Spleen (tissue), 11 donors: Measurements from ENCODE around the gene TEDC1. TPM values are rescaled to one million over a fixed set of nuclear protein-coding genes. Genes with fewer than 3 reads are reported as not detected.
A peak's percentile ranks its signal among the peaks of the same experiment; 100 is the strongest.

Source experiments
- DNase-seq: peaks from one replicate; pipeline ENCODE4 v3.0.0-alpha.2; 2020
- H3K27ac ChIP-seq, 8 donors: fragments of 200-600 bp; sonication (generic) in 7 of 8; 1 replicate in 4 of 8; 2 replicates in 4 of 8; pipeline versions ENCODE4 v1.5.0 to v1.8.0; 2016 to 2021; ENCODE audit warnings: inconsistent platforms in 4 of 8, mild to moderate bottlenecking in 4 of 8, moderate library complexity in 1 of 8
- H3K27me3 ChIP-seq, 7 donors: fragments of 200-600 bp; sonication (generic) in 6 of 7; replicated peaks in 1 of 7; 1 replicate in 4 of 7; 2 replicates in 3 of 7; pipeline versions ENCODE4 v1.5.0 to v1.8.0; 2016 to 2021; ENCODE audit warnings: inconsistent platforms in 3 of 7, mild to moderate bottlenecking in 1 of 7
- H3K36me3 ChIP-seq, 6 donors: fragments of 200-600 bp; sonication (generic) in 5 of 6; 1 replicate in 4 of 6; 2 replicates in 2 of 6; pipeline versions ENCODE4 v1.5.0 to v1.8.0; 2016 to 2021; ENCODE audit warnings: inconsistent platforms in 2 of 6
- H3K4me1 ChIP-seq, 6 donors: fragments of 200-600 bp; sonication (generic) in 5 of 6; 1 replicate in 3 of 6; 2 replicates in 3 of 6; pipeline versions ENCODE4 v1.5.0 to v1.8.0; 2016 to 2021; ENCODE audit warnings: inconsistent platforms in 3 of 6
- H3K4me3 ChIP-seq, 8 donors: fragments of 200-600 bp; sonication (generic) in 7 of 8; 1 replicate in 4 of 8; 2 replicates in 4 of 8; pipeline versions ENCODE4 v1.5.0 to v1.8.0; 2016 to 2021; ENCODE audit warnings: inconsistent platforms in 4 of 8, mild to moderate bottlenecking in 4 of 8, moderate library complexity in 2 of 8
- H3K9me3 ChIP-seq, 8 donors: fragments of 200-600 bp; sonication (generic) in 7 of 8; 1 replicate in 4 of 8; 2 replicates in 4 of 8; pipeline versions ENCODE4 v1.5.0 to v1.8.0; 2016 to 2021; ENCODE audit warnings: inconsistent platforms in 4 of 8
- POLR2A ChIP-seq, 3 donors: fragments of 450-650 bp; IDR thresholded peaks; one replicate each; pipeline ENCODE4 v1.5.1; 2017; ENCODE audit warnings: antibody characterized with exemption in 3 of 3, mild to moderate bottlenecking in 1 of 3
- POLR2AphosphoS5 ChIP-seq, 3 donors: sonication (generic); formaldehyde crosslinking; IDR thresholded peaks; one replicate each; pipeline ENCODE4 v1.5.1; 2017; ENCODE audit warnings: antibody characterized with exemption in 3 of 3
- WGBS, 5 donors: extraction: QIAGEN DNeasy Blood & Tissue Kit in 3 of 5; methylation state at CpG; one replicate each; pipeline versions ENCODE4 v1.1.5 to v1.1.7; 2013 to 2018; 5-methylcytosine and 5-hydroxymethylcytosine counted together
- intact Hi-C: fragments of 100-400 bp; cut with DNase I; formaldehyde crosslinking; loops from one replicate; pipeline ENCODE4 v1.15.0; 2023; ENCODE audit warnings: low total_unique reads
- polyA plus RNA-seq, 3 donors: library from polyadenylated mRNA; stranded (reverse); fragments of 200-250 nt; gene quantifications; one replicate each; pipeline ENCODE4 v1.2.1, GENCODE V29; 2013
- total RNA-seq, 7 donors: library from RNA; depleted of rRNA in 3 of 7; stranded (reverse); fragments of >200 nt in 3 of 7; fragmentation: NEBNext Ultra II Directional in 4 of 7; extraction: Animal tissue kit (Norgen Biotek cat#: 25700) in 4 of 7; gene quantifications; one replicate each; pipeline versions ENCODE4 v1.1.0 to v1.2.1, GENCODE V29; 2016 to 2021
- TF ChIP-seq, protein P1 (sequence below), 11 experiments: fragments of 200-600 bp in 7 of 11; fragments of 450-650 bp in 4 of 11; sonication (generic) in 4 of 11; IDR thresholded peaks in 8 of 11; conservative IDR thresholded peaks in 3 of 11; 1 replicate in 7 of 11; 2 replicates in 4 of 11; pipeline versions ENCODE4 v1.4.0 to v1.8.0; 2016 to 2021; ENCODE audit warnings: antibody characterized with exemption in 11 of 11, inconsistent platforms in 4 of 11, mild to moderate bottlenecking in 1 of 11
- donor health status: healthy with polysubstance abuse.
- donor health status: DM: no; HTN: no; CAD: no; lungs with moderate emphysema.
- donor health status: DM: no; HTN: no; CAD: no.
- donor health status: Bipolar disorder and iron deficiency.
- donor health status: healthy.
- donor health status: DM: no; HTN: no; CAD: no.
- donor health status: DM: yes; HTN: yes; CAD: no.

TEDC1 gene
- total and polyA plus RNA-seq, 10 donors, result 5.3 to 31.5 (median 12.3) TPM

DNA sequence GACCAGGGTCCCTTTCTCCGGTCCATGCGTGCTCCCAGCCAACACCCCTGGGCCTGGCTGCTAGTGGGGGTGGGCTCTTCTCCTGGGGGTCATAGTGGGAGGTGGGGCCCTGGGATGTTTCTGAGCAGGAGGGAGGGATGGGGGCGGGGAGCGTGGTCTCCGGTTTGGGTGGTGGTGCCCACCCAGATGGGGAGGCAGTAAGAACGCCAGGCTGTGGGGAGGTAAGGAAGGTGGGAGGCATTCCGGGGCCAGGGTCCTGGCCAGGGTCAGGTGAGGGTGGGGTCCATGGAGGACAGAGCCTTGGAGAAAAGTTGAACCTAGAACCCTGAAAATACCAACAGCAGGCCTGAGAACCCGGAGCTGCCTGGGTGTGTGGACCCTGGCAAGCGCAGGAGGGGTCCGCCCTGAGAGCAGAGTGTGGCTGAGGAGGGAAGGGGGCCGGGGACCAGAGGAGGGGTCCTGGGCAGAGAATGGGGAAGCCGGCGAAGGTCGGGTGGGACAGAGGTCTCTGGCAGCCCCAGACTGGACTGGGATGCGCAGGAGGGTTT lies 10.8 kb upstream of the TEDC1 start:
- Histone ChIP-seq H3K36me3 (peaks cover 0 to 21% (median 5%) of the 10 kb centered on the region in 6 donors), H3K4me3 (peak overlapping the region in 1 of 8 donors; percentile 66), H3K9me3 (no peaks in the 10 kb centered on the region), H3K27ac (peak overlapping the region in 7 of 8 donors; percentile 80 to 95 (median 89)), H3K27me3 (peaks cover 0 to 65% (median 28%) of the 10 kb centered on the region in 7 donors), H3K4me1 (peaks cover 36 to 99% (median 90%) of the 10 kb centered on the region in 6 donors)
- intact Hi-C loops, result no loop called here
- TF ChIP-seq POLR2AphosphoS5 (IDR thresholded peaks at IDR 0.05) (no peak), POLR2A (IDR thresholded peaks at IDR 0.05) (no peak)
- TF ChIP-seq, protein P1, sequence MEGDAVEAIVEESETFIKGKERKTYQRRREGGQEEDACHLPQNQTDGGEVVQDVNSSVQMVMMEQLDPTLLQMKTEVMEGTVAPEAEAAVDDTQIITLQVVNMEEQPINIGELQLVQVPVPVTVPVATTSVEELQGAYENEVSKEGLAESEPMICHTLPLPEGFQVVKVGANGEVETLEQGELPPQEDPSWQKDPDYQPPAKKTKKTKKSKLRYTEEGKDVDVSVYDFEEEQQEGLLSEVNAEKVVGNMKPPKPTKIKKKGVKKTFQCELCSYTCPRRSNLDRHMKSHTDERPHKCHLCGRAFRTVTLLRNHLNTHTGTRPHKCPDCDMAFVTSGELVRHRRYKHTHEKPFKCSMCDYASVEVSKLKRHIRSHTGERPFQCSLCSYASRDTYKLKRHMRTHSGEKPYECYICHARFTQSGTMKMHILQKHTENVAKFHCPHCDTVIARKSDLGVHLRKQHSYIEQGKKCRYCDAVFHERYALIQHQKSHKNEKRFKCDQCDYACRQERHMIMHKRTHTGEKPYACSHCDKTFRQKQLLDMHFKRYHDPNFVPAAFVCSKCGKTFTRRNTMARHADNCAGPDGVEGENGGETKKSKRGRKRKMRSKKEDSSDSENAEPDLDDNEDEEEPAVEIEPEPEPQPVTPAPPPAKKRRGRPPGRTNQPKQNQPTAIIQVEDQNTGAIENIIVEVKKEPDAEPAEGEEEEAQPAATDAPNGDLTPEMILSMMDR (IDR thresholded peaks at IDR 0.05 in 8 of 11, conservative IDR thresholded peaks at IDR 0.05 in 3 of 11), result no peak
- 51 to 62% (median 57%) methylated on average over 15 of the region's 15 CpGs for WGBS, 5 donors
- no peak for DNase-seq

DNA sequence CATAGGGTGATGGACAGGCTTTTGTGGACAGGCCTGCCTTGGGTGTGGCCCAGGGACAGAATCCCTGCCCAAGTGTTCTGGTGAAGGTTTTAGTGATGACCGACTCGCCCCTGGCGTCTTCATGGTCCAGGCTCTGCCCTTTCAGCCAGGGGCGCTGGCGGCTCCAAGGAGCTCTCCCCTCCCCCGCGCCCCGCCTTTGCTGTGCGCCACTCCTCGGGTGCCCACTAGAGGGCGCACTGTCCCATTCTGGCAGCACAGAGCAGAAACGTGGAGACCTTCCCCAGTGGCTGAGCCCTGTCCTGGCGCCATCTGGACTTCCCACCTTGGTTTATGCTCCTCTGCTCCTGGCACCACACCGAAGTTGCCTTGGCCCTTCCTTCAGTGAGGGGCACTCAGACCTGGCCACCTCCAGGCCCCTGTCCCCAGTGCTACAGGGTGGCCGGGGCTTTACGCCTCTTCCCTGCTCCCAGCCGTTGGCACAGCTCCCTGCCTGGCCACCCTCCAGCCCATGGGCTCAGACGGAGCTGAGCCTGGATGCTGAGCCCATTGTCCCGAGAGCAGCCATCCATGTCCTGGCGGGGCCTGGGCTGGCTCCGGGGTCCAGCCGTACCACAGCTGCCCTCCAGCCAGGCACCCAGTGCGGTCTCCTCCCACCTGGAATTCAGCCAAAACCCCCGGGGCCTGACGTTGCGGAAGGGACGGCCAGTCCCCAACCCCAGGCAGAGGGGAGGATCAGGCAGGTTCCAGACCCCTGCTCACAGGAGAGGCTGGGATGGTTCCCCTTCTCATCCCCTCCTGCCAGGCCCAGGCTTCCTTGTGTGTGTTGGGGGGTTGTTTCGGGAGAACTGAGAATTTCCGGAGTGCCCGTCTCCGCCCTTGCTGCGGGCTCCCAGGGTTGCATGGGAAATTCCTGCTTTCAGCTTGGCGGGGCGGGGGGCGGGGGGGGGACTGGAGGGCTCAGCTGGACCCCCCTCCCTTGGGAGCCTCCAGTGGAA lies 9.9 kb upstream of the TEDC1 start:
- Histone ChIP-seq H3K27ac (peak overlapping the region; percentile 70 to 95 (median 88)), H3K9me3 (no peaks in the 10 kb centered on the region), H3K4me1 (peaks cover 43 to 99% (median 90%) of the 10 kb centered on the region in 6 donors), H3K4me3 (peak overlapping the region; percentile 17 to 66 (median 32)), H3K36me3 (peaks cover 0 to 21% (median 5%) of the 10 kb centered on the region in 6 donors), H3K27me3 (peaks cover 0 to 65% (median 20%) of the 10 kb centered on the region in 7 donors)
- intact Hi-C loops, result no loop called here
- WGBS, 5 donors, result 0 to 2% (median 1%) methylated on average over 19 to 35 of the region's 35 CpGs
- TF ChIP-seq POLR2A (IDR thresholded peaks at IDR 0.05), result no peak
- TF ChIP-seq, protein P1 (IDR thresholded peaks at IDR 0.05 in 8 of 11, conservative IDR thresholded peaks at IDR 0.05 in 3 of 11), result peak; percentile 98 to 100 (median 99)
- TF ChIP-seq POLR2AphosphoS5 (IDR thresholded peaks at IDR 0.05), result peak; percentile 77 to 82 (median 80)
- DNase-seq, result peak; percentile 96

DNA sequence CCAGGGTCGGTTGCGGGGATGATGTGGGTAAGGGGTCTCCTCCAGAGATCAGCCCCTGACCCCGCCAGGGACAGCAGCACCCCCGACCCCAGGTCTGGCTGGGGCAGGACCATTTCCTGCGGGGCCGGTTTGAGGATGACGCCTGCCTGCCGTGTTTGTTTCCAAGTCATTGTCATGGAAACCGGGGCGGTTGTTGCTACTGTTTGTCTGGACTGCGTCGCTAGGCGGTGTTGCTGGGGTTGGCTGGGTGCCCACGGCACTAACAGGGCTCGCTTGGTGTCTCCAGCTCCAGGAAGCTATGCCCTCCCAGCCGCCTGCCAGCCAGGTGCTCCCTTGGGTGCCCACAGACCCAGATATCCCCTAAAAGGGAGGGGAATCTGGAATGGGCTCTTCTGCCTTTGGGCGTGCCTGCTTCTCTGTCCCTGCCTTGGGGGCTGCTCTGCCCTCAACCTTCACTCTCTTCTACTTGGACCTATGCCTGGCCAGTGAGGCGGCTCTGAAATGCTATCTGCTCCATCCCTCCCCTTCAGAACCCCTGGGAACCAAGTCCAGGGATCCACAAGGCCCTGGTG lies 9.1 kb upstream of the TEDC1 start:
- peaks cover 0 to 21% (median 5%) of the 10 kb centered on the region in 6 donors for H3K36me3 ChIP-seq
- peaks cover 0 to 65% (median 11%) of the 10 kb centered on the region in 7 donors for H3K27me3 ChIP-seq
- H3K4me3 ChIP-seq, result peak overlapping the region in 5 of 8 donors; percentile 17 to 66 (median 32)
- no peaks in the 10 kb centered on the region for H3K9me3 ChIP-seq
- intact Hi-C loops, result no loop called here
- peak overlapping the region; percentile 70 to 95 (median 88) for H3K27ac ChIP-seq
- peak; percentile 96 for DNase-seq
- TF ChIP-seq, protein P1 (IDR thresholded peaks at IDR 0.05 in 8 of 11, conservative IDR thresholded peaks at IDR 0.05 in 3 of 11), result peak in 6 of 11 experiments; percentile 12 to 60 (median 35)
- TF ChIP-seq POLR2A (IDR thresholded peaks at IDR 0.05) (no peak), POLR2AphosphoS5 (IDR thresholded peaks at IDR 0.05) (peak; percentile 76 to 84 (median 80))
- WGBS, 5 donors, result 2 to 3% (median 3%) methylated on average over 7 to 18 of the region's 18 CpGs
- H3K4me1 ChIP-seq, result peaks cover 49 to 99% (median 91%) of the 10 kb centered on the region in 6 donors
